Liver (tissue), 9 donors: ENCODE results near the gene BMP6. TPM values are rescaled to one million over a fixed set of nuclear protein-coding genes. Genes with fewer than 3 reads are reported as not detected.

Experiments used
- DNase-seq: peaks from one replicate; pipeline ENCODE4 v3.0.0-alpha.2; 2017; ENCODE audit warnings: low spot score
- H3K27ac ChIP-seq, 2 donors: one replicate each; pipeline ENCODE4 v1.7.0; 2013; ENCODE audit warnings: inconsistent platforms in 2 of 2, low read length in 2 of 2, control low read depth in 1 of 2, low read depth in 1 of 2, mild to moderate bottlenecking in 1 of 2
- H3K27me3 ChIP-seq, 4 donors: one replicate each; pipeline versions ENCODE4 v1.6.1 to v1.7.0; 2013; ENCODE audit warnings: low read length in 3 of 4, inconsistent platforms in 1 of 4, mild to moderate bottlenecking in 1 of 4, moderate library complexity in 1 of 4; ENCODE audit not compliant: control insufficient read depth in 4 of 4, insufficient read depth in 4 of 4
- H3K36me3 ChIP-seq, 4 donors: one replicate each; pipeline versions ENCODE4 v1.6.1 to v1.7.0; 2013; ENCODE audit warnings: low read length in 3 of 4, mild to moderate bottlenecking in 3 of 4, low read depth in 1 of 4, moderate library complexity in 1 of 4; ENCODE audit not compliant: control insufficient read depth in 4 of 4, insufficient read depth in 3 of 4
- H3K4me1 ChIP-seq, 4 donors: one replicate each; pipeline versions ENCODE4 v1.6.1 to v1.7.0; 2013; ENCODE audit warnings: low read length in 3 of 4, mild to moderate bottlenecking in 3 of 4, moderate library complexity in 1 of 4; ENCODE audit not compliant: control insufficient read depth in 4 of 4, insufficient read depth in 4 of 4
- H3K4me3 ChIP-seq, 3 donors: one replicate each; pipeline versions ENCODE4 v1.6.1 to v1.7.0; 2013; ENCODE audit warnings: low read length in 3 of 3, control low read depth in 1 of 3, low read depth in 1 of 3, mild to moderate bottlenecking in 1 of 3
- H3K9ac ChIP-seq, 2 donors: one replicate each; pipeline ENCODE4 v1.7.0; 2013; ENCODE audit warnings: low read length in 2 of 2, mild to moderate bottlenecking in 2 of 2, moderate library complexity in 2 of 2, control low read depth in 1 of 2, low read depth in 1 of 2
- H3K9me3 ChIP-seq, 4 donors: one replicate each; pipeline versions ENCODE4 v1.6.1 to v1.7.0; 2013; ENCODE audit warnings: low read length in 3 of 4; ENCODE audit not compliant: control insufficient read depth in 4 of 4
- FOXA1 ChIP-seq: IDR thresholded peaks from 2 replicates; pipeline ENCODE4 v1.6.1; 2016; ENCODE audit warnings: antibody characterized with exemption
- GABPA ChIP-seq, 2 donors: IDR thresholded peaks in 1 of 2; conservative IDR thresholded peaks in 1 of 2; 2 replicates each; pipeline ENCODE4 v1.6.1; 2016; ENCODE audit warnings: antibody characterized with exemption in 2 of 2, mild to moderate bottlenecking in 1 of 2, moderate library complexity in 1 of 2
- HNF4A ChIP-seq, 2 donors: conservative IDR thresholded peaks; 2 replicates each; pipeline ENCODE4 v1.6.1; 2016; ENCODE audit warnings: antibody characterized with exemption in 2 of 2, mild to moderate bottlenecking in 2 of 2
- HNF4G ChIP-seq: IDR thresholded peaks from 2 replicates; pipeline ENCODE4 v1.6.1; 2016; ENCODE audit warnings: antibody characterized with exemption
- NR2F2 ChIP-seq: IDR thresholded peaks from 2 replicates; pipeline ENCODE4 v1.6.1; 2016; ENCODE audit warnings: antibody characterized with exemption
- RAD21 ChIP-seq, 2 donors: IDR thresholded peaks; 2 replicates each; pipeline ENCODE4 v1.6.1; 2016; ENCODE audit warnings: antibody characterized with exemption in 2 of 2, mild to moderate bottlenecking in 2 of 2
- SP1 ChIP-seq: IDR thresholded peaks from 2 replicates; pipeline ENCODE4 v1.6.1; 2018; ENCODE audit warnings: antibody characterized with exemption, mild to moderate bottlenecking
- TAF1 ChIP-seq: conservative IDR thresholded peaks from 2 replicates; pipeline ENCODE4 v1.6.1; 2016; ENCODE audit warnings: antibody characterized with exemption, mild to moderate bottlenecking
- YY1 ChIP-seq: IDR thresholded peaks from 2 replicates; pipeline ENCODE4 v1.6.1; 2016; ENCODE audit warnings: antibody characterized with exemption, mild to moderate bottlenecking
- WGBS: extraction: QIAGEN DNeasy Blood & Tissue Kit; methylation state at CpG from one replicate; pipeline ENCODE4 v1.1.7; 2013; 5-methylcytosine and 5-hydroxymethylcytosine counted together
- polyA plus RNA-seq, 2 donors: library from polyadenylated mRNA; stranded (reverse) in 1 of 2; unstranded in 1 of 2; fragments of 200-250 nt in 1 of 2; fragments of >200 nt in 1 of 2; fragmentation: Nextera tagmentation in 1 of 2; extraction: Ambion mirVana in 1 of 2; gene quantifications; one replicate each; pipeline versions ENCODE4 v1.2.1 to v1.2.3, GENCODE V29; 2013 to 2015
- total RNA-seq, 2 donors: library from RNA; depleted of rRNA; stranded (reverse); fragments of >200 nt; gene quantifications; one replicate each; pipeline ENCODE4 v1.2.3, GENCODE V29; 2014
- TF ChIP-seq, protein P1 (sequence below): fragments of 150-350 bp; IDR thresholded peaks from 2 replicates; pipeline ENCODE4 v1.5.1; 2017; ENCODE audit warnings: improper control_type of control experiment, low read depth, low read length; ENCODE audit not compliant: missing input control
- TF ChIP-seq, protein P2 (sequence below): IDR thresholded peaks from 2 replicates; pipeline ENCODE4 v1.6.1; 2016; ENCODE audit warnings: antibody characterized with exemption
- TF ChIP-seq, protein P3 (sequence below): IDR thresholded peaks from 2 replicates; pipeline ENCODE4 v1.6.1; 2016; ENCODE audit warnings: antibody characterized with exemption
- TF ChIP-seq, protein P4 (sequence below): IDR thresholded peaks from 2 replicates; pipeline ENCODE4 v1.6.1; 2016; ENCODE audit warnings: antibody characterized with exemption, mild to moderate bottlenecking
- donor health status: healthy.
- donor health status: healthy.
- donor health status: healthy.
- donor health status: healthy.
- donor health status: healthy.

BMP6 gene
- total and polyA plus RNA-seq, 4 donors = 0.57 to 5.9 (median 2.3) TPM

DNA sequence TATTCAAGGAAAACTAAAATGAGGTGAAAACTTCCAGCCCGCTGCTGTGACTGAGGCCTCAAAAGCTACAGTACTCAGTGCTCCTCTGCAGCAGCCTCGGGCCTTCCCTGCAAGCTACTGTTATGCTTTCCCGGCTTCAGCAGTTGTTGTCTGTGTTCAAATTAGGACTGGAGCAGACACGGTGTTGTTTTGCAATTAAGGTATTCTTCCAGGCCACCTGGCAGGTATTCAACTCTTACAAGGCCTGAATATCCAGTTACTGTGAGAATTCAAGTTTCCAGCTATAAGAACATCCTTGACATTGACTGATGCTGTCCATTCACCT, 174.0 kb downstream of the BMP6 start:
- Histone ChIP-seq H3K36me3 (peaks cover 21 to 81% (median 62%) of the 10 kb centered on the region in 4 donors), H3K9ac (no peak overlapping the region), H3K27ac (no peak overlapping the region), H3K4me1 (peaks cover 6 to 30% (median 18%) of the 10 kb centered on the region in 4 donors), H3K4me3 (no peak overlapping the region), H3K9me3 (no peaks in the 10 kb centered on the region), H3K27me3 (no peaks in the 10 kb centered on the region)
- TF ChIP-seq SP1 (no peak), RAD21 (IDR thresholded peaks at IDR 0.05) (no peak), YY1 (no peak)
- DNase-seq = no peak
- WGBS = 46% methylated on average over 4 of the region's 4 CpGs

DNA sequence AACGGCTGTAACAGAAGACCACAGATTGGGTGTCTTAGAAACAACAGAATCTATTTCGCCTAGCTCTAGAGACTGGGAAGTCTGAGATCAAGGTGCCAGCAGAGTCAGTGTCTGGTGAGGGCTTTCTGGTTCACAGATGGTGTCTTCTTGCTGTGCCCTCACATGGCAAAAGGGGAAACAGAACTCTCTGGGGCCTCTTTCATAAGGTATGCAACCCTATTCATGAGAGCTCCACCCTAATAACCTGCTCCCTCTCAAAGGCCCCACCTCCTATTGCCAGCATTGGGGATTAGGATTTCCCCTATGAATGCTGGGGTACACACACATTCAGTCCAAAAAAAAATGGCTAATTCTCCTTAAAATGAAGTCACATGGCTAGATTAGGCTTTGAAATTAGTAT, 174.7 kb downstream of the BMP6 start:
- Histone ChIP-seq H3K36me3 (peaks cover 18 to 73% (median 54%) of the 10 kb centered on the region in 4 donors), H3K9ac (no peak overlapping the region), H3K4me1 (peaks cover 8 to 37% (median 22%) of the 10 kb centered on the region in 4 donors), H3K27me3 (no peaks in the 10 kb centered on the region), H3K9me3 (no peaks in the 10 kb centered on the region), H3K4me3 (no peak overlapping the region), H3K27ac (no peak overlapping the region)
- DNase-seq = no peak
- 94% methylated on average over 2 of the region's 2 CpGs for WGBS
- TF ChIP-seq NR2F2 (no peak), HNF4A (conservative IDR thresholded peaks at IDR 0.05) (no peak), SP1 (no peak)
- TF ChIP-seq, protein P1, sequence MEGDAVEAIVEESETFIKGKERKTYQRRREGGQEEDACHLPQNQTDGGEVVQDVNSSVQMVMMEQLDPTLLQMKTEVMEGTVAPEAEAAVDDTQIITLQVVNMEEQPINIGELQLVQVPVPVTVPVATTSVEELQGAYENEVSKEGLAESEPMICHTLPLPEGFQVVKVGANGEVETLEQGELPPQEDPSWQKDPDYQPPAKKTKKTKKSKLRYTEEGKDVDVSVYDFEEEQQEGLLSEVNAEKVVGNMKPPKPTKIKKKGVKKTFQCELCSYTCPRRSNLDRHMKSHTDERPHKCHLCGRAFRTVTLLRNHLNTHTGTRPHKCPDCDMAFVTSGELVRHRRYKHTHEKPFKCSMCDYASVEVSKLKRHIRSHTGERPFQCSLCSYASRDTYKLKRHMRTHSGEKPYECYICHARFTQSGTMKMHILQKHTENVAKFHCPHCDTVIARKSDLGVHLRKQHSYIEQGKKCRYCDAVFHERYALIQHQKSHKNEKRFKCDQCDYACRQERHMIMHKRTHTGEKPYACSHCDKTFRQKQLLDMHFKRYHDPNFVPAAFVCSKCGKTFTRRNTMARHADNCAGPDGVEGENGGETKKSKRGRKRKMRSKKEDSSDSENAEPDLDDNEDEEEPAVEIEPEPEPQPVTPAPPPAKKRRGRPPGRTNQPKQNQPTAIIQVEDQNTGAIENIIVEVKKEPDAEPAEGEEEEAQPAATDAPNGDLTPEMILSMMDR = no peak

DNA sequence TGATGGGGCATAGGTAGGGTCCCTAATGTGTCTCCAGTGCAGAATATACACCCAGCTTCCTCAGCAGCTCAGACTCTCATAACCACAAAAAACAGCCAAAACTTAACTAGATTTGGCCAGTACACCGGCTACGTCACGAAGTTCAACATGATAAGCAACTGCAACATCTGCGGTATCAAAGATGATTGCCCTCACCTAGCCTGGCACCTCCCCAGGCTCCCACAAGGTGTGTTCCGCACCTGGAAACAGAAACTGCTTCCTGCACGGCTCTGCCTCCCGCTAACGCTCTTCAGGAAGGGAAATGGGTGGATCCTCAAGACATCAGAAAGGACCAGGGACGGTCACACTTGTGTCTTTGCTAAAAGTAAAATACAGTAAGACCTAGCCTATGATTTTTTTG, 175.2 kb downstream of the BMP6 start:
- no peak for TF ChIP-seq HNF4G
- no peak for TF ChIP-seq RAD21 (IDR thresholded peaks at IDR 0.05)
- TF ChIP-seq, protein P2, sequence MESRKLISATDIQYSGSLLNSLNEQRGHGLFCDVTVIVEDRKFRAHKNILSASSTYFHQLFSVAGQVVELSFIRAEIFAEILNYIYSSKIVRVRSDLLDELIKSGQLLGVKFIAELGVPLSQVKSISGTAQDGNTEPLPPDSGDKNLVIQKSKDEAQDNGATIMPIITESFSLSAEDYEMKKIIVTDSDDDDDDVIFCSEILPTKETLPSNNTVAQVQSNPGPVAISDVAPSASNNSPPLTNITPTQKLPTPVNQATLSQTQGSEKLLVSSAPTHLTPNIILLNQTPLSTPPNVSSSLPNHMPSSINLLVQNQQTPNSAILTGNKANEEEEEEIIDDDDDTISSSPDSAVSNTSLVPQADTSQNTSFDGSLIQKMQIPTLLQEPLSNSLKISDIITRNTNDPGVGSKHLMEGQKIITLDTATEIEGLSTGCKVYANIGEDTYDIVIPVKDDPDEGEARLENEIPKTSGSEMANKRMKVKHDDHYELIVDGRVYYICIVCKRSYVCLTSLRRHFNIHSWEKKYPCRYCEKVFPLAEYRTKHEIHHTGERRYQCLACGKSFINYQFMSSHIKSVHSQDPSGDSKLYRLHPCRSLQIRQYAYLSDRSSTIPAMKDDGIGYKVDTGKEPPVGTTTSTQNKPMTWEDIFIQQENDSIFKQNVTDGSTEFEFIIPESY = no peak
- no peak for TF ChIP-seq NR2F2
- TF ChIP-seq FOXA1 = no peak
- no peak for TF ChIP-seq HNF4A (conservative IDR thresholded peaks at IDR 0.05)
- TF ChIP-seq GABPA (IDR thresholded peaks at IDR 0.05 in 1 of 2, conservative IDR thresholded peaks at IDR 0.05 in 1 of 2) = no peak
- TF ChIP-seq, protein P3, sequence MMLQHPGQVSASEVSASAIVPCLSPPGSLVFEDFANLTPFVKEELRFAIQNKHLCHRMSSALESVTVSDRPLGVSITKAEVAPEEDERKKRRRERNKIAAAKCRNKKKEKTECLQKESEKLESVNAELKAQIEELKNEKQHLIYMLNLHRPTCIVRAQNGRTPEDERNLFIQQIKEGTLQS = no peak
- TF ChIP-seq, protein P4, sequence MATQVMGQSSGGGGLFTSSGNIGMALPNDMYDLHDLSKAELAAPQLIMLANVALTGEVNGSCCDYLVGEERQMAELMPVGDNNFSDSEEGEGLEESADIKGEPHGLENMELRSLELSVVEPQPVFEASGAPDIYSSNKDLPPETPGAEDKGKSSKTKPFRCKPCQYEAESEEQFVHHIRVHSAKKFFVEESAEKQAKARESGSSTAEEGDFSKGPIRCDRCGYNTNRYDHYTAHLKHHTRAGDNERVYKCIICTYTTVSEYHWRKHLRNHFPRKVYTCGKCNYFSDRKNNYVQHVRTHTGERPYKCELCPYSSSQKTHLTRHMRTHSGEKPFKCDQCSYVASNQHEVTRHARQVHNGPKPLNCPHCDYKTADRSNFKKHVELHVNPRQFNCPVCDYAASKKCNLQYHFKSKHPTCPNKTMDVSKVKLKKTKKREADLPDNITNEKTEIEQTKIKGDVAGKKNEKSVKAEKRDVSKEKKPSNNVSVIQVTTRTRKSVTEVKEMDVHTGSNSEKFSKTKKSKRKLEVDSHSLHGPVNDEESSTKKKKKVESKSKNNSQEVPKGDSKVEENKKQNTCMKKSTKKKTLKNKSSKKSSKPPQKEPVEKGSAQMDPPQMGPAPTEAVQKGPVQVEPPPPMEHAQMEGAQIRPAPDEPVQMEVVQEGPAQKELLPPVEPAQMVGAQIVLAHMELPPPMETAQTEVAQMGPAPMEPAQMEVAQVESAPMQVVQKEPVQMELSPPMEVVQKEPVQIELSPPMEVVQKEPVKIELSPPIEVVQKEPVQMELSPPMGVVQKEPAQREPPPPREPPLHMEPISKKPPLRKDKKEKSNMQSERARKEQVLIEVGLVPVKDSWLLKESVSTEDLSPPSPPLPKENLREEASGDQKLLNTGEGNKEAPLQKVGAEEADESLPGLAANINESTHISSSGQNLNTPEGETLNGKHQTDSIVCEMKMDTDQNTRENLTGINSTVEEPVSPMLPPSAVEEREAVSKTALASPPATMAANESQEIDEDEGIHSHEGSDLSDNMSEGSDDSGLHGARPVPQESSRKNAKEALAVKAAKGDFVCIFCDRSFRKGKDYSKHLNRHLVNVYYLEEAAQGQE = no peak
- no peak for TF ChIP-seq TAF1
- Histone ChIP-seq H3K9ac (no peak overlapping the region), H3K36me3 (peaks cover 17 to 69% (median 50%) of the 10 kb centered on the region in 4 donors), H3K27ac (no peak overlapping the region), H3K9me3 (no peaks in the 10 kb centered on the region), H3K4me3 (no peak overlapping the region), H3K4me1 (peaks cover 8 to 38% (median 22%) of the 10 kb centered on the region in 4 donors), H3K27me3 (no peaks in the 10 kb centered on the region)
- WGBS = 56% methylated on average over 9 of the region's 9 CpGs
- no peak for DNase-seq
